Stimulated activated CD4-positive, alpha-beta T cell treated with anti-CD3 and anti-CD28 coated beads, Interleukin-12 subunit alpha, Interleukin-12 subunit beta, amount 100 ng/mL, for 48 hours (primary cell): ENCODE measurements around the gene PARN.

Source experiments
- DNase-seq, 3 donors: peaks; one replicate each; pipeline ENCODE4 v3.0.0-alpha.2; 2020; ENCODE audit warnings: low read depth in 2 of 3, low spot score in 1 of 3

The PARN gene

GRCh38 chr16:14476183-14476582 lies 153.9 kb downstream of the PARN start:
- no peak for DNase-seq

- DNase-seq: no peak
Measured at GRCh38 chr16:14475370-14476139, 154.5 kb downstream of the PARN start.

GRCh38 chr16:14473488-14473887 lies 156.6 kb downstream of the PARN start:
- DNase-seq: no peak

- no peak for DNase-seq
Measured at GRCh38 chr16:14472357-14472756, 157.7 kb downstream of the PARN start.

DNA sequence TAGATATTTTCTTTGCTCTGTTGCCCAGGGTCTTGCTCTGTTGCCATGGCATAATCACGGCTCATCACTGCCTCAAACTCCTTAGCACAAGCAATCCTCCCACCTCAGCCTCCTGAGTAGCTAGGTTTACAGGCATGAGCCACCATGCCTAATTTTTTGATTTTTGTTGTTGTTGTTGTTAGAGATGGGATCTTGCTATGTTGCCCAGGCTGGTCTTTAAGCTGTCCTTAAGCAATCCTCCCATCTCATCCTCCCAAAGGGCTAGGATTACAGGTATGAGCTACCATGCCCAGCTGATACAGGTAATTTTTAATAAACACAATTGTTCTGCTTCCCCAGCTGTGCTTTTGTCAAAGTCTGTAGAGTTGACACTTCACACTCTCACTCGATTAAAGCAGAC lies 159.3 kb downstream of the PARN start:
- no peak for DNase-seq

- no peak for DNase-seq
Measured at GRCh38 chr16:14465799-14466198, 164.3 kb downstream of the PARN start.

GRCh38 chr16:14464796-14465195 lies 165.3 kb downstream of the PARN start:
- no peak for DNase-seq

- no peak for DNase-seq
Measured at GRCh38 chr16:14464192-14464591, 165.9 kb downstream of the PARN start.

DNA sequence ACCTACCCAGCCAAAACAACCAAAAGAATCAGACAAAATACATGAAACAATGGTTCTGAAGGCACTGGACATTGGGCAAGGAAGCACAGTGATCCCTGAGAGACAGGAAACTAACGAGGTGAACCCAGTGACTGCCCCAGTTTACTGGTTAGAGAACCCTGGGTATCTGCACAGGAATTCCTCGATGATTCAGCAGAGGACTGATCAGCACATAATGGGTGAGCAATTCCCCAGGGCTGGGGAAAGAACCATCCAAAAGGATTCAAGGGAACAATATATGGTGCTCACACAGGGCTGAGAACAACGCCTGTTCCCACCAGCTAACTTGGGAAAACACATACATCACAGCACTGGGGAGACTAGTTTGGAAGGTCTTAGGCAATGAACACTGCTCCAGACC lies 167.2 kb downstream of the PARN start:
- no peak for DNase-seq

GRCh38 chr16:14460726-14461125 lies 169.3 kb downstream of the PARN start:
- no peak for DNase-seq

- DNase-seq: no peak
Measured at GRCh38 chr16:14458576-14458975, 171.5 kb downstream of the PARN start.

GRCh38 chr16:14456793-14457481 lies 173.1 kb downstream of the PARN start:
- no peak for DNase-seq

GRCh38 chr16:14455573-14455972 lies 174.5 kb downstream of the PARN start:
- DNase-seq: no peak

GRCh38 chr16:14454391-14454790 lies 175.7 kb downstream of the PARN start:
- DNase-seq: no peak

- DNase-seq: no peak
Measured at GRCh38 chr16:14452066-14452465, 178.0 kb downstream of the PARN start.

GRCh38 chr16:14450846-14451245 lies 179.2 kb downstream of the PARN start:
- no peak for DNase-seq

- DNase-seq: no peak
Measured at GRCh38 chr16:14449790-14450480, 180.1 kb downstream of the PARN start.

DNA sequence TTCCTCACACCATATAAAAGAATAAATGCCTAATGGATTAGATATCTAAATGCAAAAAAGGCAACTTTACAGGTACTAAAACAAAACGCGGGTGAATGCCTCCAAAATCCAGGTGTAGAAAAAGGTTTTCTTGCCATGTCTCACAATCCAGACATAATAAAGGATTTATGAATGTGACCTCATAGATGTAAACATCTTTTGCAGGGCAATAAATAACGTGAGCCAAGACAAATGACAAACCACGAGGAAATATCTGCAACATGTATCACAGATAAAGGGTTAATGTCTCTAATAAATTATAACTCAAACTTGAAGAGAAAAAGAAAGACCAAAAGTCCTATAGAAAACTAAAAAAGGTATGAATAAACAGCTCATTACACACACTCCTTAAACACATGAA lies 180.7 kb downstream of the PARN start:
- no peak for DNase-seq

- no peak for DNase-seq
Measured at GRCh38 chr16:14448879-14449278, 181.2 kb downstream of the PARN start.

GRCh38 chr16:14447783-14448182 lies 182.3 kb downstream of the PARN start:
- DNase-seq: no peak

DNA sequence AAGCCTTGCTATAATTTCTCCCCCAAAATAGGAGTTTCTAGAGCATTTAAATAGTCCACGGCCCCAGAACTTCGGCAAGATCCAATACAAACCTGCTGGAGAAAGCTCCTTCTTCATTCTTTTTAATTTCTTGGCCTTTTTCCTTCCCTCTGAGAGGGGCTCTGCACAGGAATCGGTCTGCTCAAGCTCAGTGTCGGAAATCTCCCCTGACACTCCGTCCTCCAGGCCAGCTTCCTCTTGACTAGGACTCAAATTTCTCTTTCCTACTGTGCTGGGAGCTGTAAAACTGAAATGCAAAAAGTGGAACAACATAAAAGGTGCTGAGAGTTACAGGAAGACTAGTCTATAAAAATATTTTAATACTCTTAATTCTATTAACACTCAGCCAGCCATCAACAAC lies 183.3 kb downstream of the PARN start:
- no peak for DNase-seq
